Heart right ventricle (tissue), 16 donors: ENCODE results near the gene CLDN15. TPM values are rescaled to one million over a fixed set of nuclear protein-coding genes. Genes with fewer than 3 reads are reported as not detected.
A peak's percentile ranks its signal among the peaks of the same experiment; 100 is the strongest.

ENCODE experiments used
- ATAC-seq, 8 donors: fragments of 200-7000 bp; cut with Tn5 transposase; one replicate each; pipeline ENCODE4 v1.9.1; 2020; ENCODE audit warnings: mild to moderate bottlenecking in 8 of 8, moderate library complexity in 8 of 8, moderate number of reproducible peaks in 1 of 8
- DNase-seq, 2 donors: peaks; one replicate each; pipeline ENCODE4 v3.0.0-alpha.2; 2020
- H3K27ac ChIP-seq, 10 donors: fragments of 200-600 bp; sonication (generic) in 2 of 10; one replicate each; pipeline versions ENCODE4 v1.5.0 to v1.8.0; 2020 to 2022; ENCODE audit warnings: mild to moderate bottlenecking in 3 of 10
- H3K27me3 ChIP-seq, 7 donors: fragments of 200-600 bp; one replicate each; pipeline ENCODE4 v1.8.0; 2021 to 2022; ENCODE audit warnings: mild to moderate bottlenecking in 2 of 7
- H3K36me3 ChIP-seq, 9 donors: fragments of 200-600 bp; sonication (generic) in 1 of 9; one replicate each; pipeline versions ENCODE4 v1.5.0 to v1.8.0; 2020 to 2022; ENCODE audit warnings: mild to moderate bottlenecking in 2 of 9
- H3K4me1 ChIP-seq, 9 donors: fragments of 200-600 bp; sonication (generic) in 1 of 9; one replicate each; pipeline versions ENCODE4 v1.5.0 to v1.8.0; 2020 to 2022; ENCODE audit warnings: mild to moderate bottlenecking in 4 of 9
- H3K4me3 ChIP-seq, 10 donors: fragments of 200-600 bp; sonication (generic) in 2 of 10; one replicate each; pipeline versions ENCODE4 v1.5.0 to v1.8.0; 2020 to 2022; ENCODE audit warnings: mild to moderate bottlenecking in 7 of 10, moderate library complexity in 2 of 10
- H3K9me3 ChIP-seq, 11 donors: fragments of 200-600 bp in 10 of 11; sonication (generic) in 2 of 11; one replicate each; pipeline versions ENCODE4 v1.5.0 to v1.8.0; 2013 to 2022; ENCODE audit warnings: mild to moderate bottlenecking in 2 of 11, control low read depth in 1 of 11, moderate library complexity in 1 of 11
- WGBS, 2 donors: extraction: QIAGEN DNeasy Blood & Tissue Kit; methylation state at CpG; one replicate each; pipeline ENCODE4 v1.1.7; 2013; ENCODE audit warnings: inconsistent platforms in 1 of 2; 5-methylcytosine and 5-hydroxymethylcytosine counted together
- intact Hi-C, 10 donors: fragments of 100-400 bp; cut with DNase I; formaldehyde crosslinking; loops; one replicate each; pipeline versions ENCODE4 v1.11.1 to v1.14.2; 2022
- polyA plus RNA-seq, 2 donors: library from polyadenylated mRNA; stranded (reverse); fragments of 200-250 nt; gene quantifications; one replicate each; pipeline ENCODE4 v1.2.3, GENCODE V29; 2013
- total RNA-seq, 10 donors: library from RNA; stranded (reverse); fragmentation: NEBNext Ultra II Directional in 3 of 10; extraction: Animal tissue kit (Norgen Biotek cat#: 25700) in 3 of 10; gene quantifications; one replicate each; pipeline versions ENCODE4 v1.2.1 to v1.2.4, GENCODE V29; 2021 to 2023
- TF ChIP-seq, protein P1 (sequence below), 9 donors: fragments of 200-600 bp; sonication (generic) in 2 of 9; IDR thresholded peaks; one replicate each; pipeline versions ENCODE4 v1.5.0 to v1.8.0; 2021 to 2022; ENCODE audit warnings: antibody characterized with exemption in 9 of 9, mild to moderate bottlenecking in 5 of 9, moderate library complexity in 1 of 9
- donor health status: Arrhythmogenic right ventricular cardiomyopathy.
- donor health status: ischemic (EF 13 %, LVEDD 7.1; RV severe dilation, severe dysfunction).
- donor health status: healthy with polysubstance abuse.
- donor health status: DM: no; HTN: yes; CAD: no.
- donor health status: DM: no; HTN: no; CAD: no.
- donor health status: ischemic (EF 25% LVEDD 6.9; RV normal size, moderate dysfunction).
- donor health status: ischemic (EF 25% LVEDD 5.7; RV mildly dilated, moderate dysfunction).
- donor health status: healthy.
- donor health status: DM: yes; HTN: yes; CAD: no.
- donor health status: Ischemic cardiomyopathy.
- donor health status: ischemic (EF 35%, LVEDD 5.7; RV mildly dilated, moderate dysfunction).
- donor health status: nonischemic (EF 11% LVEDD 7.7; RV severe dilation, severe dysfunction).
- donor health status: DM: yes; HTN: yes; CAD: no.
- donor health status: PGD.
- donor health status: ischemic (EF 29% LVEDD 5.4; RV normal size, mild dysfunction).
- donor health status: nonischemic (EF 23%, LVEDD 6.1; RV moderate dilation, normal function).

The CLDN15 gene
- total and polyA plus RNA-seq, 12 donors: 1.2 to 5.4 (median 2.0) TPM

- DNase-seq (peak in 1 of 2 donors; percentile 33), ATAC-seq (peak in 7 of 8 donors; percentile 4 to 43 (median 32))
- Histone ChIP-seq H3K27me3 (no peaks in the 10 kb centered on the region), H3K4me1 (peaks cover 26 to 75% (median 60%) of the 10 kb centered on the region in 9 donors), H3K36me3 (peaks cover 0 to 73% (median 17%) of the 10 kb centered on the region in 9 donors), H3K4me3 (peak overlapping the region in 3 of 10 donors; percentile 0 to 31 (median 22)), H3K27ac (peak overlapping the region; percentile 67 to 90 (median 80)), H3K9me3 (no peaks in the 10 kb centered on the region)
- TF ChIP-seq, protein P1, sequence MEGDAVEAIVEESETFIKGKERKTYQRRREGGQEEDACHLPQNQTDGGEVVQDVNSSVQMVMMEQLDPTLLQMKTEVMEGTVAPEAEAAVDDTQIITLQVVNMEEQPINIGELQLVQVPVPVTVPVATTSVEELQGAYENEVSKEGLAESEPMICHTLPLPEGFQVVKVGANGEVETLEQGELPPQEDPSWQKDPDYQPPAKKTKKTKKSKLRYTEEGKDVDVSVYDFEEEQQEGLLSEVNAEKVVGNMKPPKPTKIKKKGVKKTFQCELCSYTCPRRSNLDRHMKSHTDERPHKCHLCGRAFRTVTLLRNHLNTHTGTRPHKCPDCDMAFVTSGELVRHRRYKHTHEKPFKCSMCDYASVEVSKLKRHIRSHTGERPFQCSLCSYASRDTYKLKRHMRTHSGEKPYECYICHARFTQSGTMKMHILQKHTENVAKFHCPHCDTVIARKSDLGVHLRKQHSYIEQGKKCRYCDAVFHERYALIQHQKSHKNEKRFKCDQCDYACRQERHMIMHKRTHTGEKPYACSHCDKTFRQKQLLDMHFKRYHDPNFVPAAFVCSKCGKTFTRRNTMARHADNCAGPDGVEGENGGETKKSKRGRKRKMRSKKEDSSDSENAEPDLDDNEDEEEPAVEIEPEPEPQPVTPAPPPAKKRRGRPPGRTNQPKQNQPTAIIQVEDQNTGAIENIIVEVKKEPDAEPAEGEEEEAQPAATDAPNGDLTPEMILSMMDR (IDR thresholded peaks at IDR 0.05): no peak
- WGBS, 2 donors: 55 to 71% methylated on average over 27 of the region's 27 CpGs
- intact Hi-C loops: loop anchor here in 1 of 10 donors (2.0 kb wide), 1 partner anchor 19 kb away; no protein-coding TSS in a partner anchor
Observed at GRCh38 chr7:101239191-101239950, 1.8 kb upstream of the CLDN15 start.

GRCh38 chr7:101238226-101239182 is 902 bp upstream of the CLDN15 start:
- TF ChIP-seq, protein P1 (IDR thresholded peaks at IDR 0.05): no peak
- Histone ChIP-seq H3K9me3 (no peaks in the 10 kb centered on the region), H3K4me1 (peaks cover 20 to 67% (median 54%) of the 10 kb centered on the region in 9 donors), H3K4me3 (peak overlapping the region in 5 of 10 donors; percentile 11 to 31 (median 28)), H3K27me3 (no peaks in the 10 kb centered on the region), H3K27ac (peak overlapping the region; percentile 67 to 90 (median 80)), H3K36me3 (peaks cover 0 to 72% (median 17%) of the 10 kb centered on the region in 9 donors)
- 50 to 54% methylated on average over 28 of the region's 28 CpGs for WGBS, 2 donors
- peak; percentile 2 to 13 (median 6) for ATAC-seq
- DNase-seq: no peak
- intact Hi-C loops: loop anchor here in 1 of 10 donors (2.0 kb wide), 1 partner anchor 18 kb away; no protein-coding TSS in a partner anchor

- no peak for DNase-seq
- Histone ChIP-seq H3K36me3 (peaks cover 0 to 58% (median 17%) of the 10 kb centered on the region in 9 donors), H3K27ac (no peak overlapping the region), H3K9me3 (no peaks in the 10 kb centered on the region), H3K4me3 (no peak overlapping the region), H3K27me3 (no peaks in the 10 kb centered on the region), H3K4me1 (peaks cover 17 to 61% (median 49%) of the 10 kb centered on the region in 9 donors)
- ATAC-seq: no peak
- TF ChIP-seq, protein P1 (IDR thresholded peaks at IDR 0.05): no peak
- WGBS, 2 donors: 91 to 96% methylated on average over 21 of the region's 21 CpGs
- intact Hi-C loops: no loop called here
Observed at GRCh38 chr7:101236292-101236835, 1.2 kb downstream of the CLDN15 start.

DNA sequence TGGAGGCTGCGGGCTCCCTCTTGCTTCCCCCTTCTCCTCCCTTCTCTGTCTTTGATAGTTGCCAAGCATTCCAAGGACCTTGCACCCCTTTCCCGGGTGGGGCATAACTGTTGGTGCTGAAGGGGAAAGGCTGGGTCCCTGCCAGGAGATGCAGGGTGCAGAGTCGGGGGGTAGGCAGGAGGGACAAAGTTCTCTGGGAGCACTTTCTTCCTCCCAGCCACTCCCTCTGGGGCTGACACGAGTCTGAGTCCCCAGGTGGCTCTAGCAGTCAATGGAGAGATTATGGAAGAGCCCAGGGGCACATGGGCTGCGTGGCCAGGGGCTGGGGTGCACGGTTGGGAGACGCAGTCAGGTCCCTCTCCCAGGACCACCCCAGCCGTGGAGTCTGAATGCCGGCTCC is 2.1 kb downstream of the CLDN15 start:
- H3K27ac ChIP-seq: no peak overlapping the region
- H3K36me3 ChIP-seq: peaks cover 0 to 51% (median 11%) of the 10 kb centered on the region in 9 donors
- TF ChIP-seq, protein P1 (IDR thresholded peaks at IDR 0.05): no peak
- DNase-seq (no peak), ATAC-seq (no peak)
- peaks cover 17 to 61% (median 49%) of the 10 kb centered on the region in 9 donors for H3K4me1 ChIP-seq
- no peaks in the 10 kb centered on the region for H3K27me3 ChIP-seq
- intact Hi-C loops: no loop called here
- H3K4me3 ChIP-seq: no peak overlapping the region
- H3K9me3 ChIP-seq: no peaks in the 10 kb centered on the region
- 84 to 87% methylated on average over 9 of the region's 9 CpGs for WGBS, 2 donors
